Ovary (tissue), 3 donors: ENCODE measurements around the gene CCL14.

Experiments
- CTCF ChIP-seq, 3 donors: fragments of 450-650 bp in 2 of 3; fragments of 200-600 bp in 1 of 3; IDR thresholded peaks; one replicate each; pipeline versions ENCODE4 v1.5.1 to v1.8.0; 2016 to 2022; ENCODE audit warnings: antibody characterized with exemption in 3 of 3, mild to moderate bottlenecking in 1 of 3
- POLR2A ChIP-seq: fragments of 450-650 bp; IDR thresholded peaks from one replicate; pipeline ENCODE4 v1.6.1; 2017; ENCODE audit warnings: antibody characterized with exemption, mild to moderate bottlenecking, moderate library complexity
- donor health status: DM: no; HTN: no; CAD: no.

DNA sequence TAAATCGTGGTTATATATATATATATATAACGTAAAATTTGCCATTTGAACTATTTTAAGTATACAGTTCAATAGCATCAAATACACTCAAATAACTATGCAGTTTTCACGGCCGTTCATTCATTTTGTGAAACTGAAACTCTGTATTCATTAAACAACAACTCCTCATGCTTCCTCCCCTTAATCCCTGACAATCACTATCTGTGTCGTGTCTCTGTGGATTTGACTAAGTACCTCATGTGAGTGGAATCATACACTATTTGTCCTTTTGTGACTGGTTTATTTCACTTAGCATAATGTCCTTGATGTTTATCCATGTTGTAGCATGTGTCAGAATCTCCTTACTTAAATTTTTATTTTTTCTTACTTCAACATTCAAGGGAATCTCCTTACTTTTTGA lies 28.4 kb upstream of the CCL14 start:
- no peak for TF ChIP-seq CTCF (IDR thresholded peaks at IDR 0.05)
- TF ChIP-seq POLR2A, result no peak
